GM21447 (cell line): ENCODE data around the gene ZFHX3.

ENCODE experiments used
- ATAC-seq: cut with Tn5 transposase; IDR thresholded peaks from one replicate; pipeline ENCODE4 v1.9.1; 2021; ENCODE audit not compliant: unreplicated experiment

ZFHX3 gene

DNA sequence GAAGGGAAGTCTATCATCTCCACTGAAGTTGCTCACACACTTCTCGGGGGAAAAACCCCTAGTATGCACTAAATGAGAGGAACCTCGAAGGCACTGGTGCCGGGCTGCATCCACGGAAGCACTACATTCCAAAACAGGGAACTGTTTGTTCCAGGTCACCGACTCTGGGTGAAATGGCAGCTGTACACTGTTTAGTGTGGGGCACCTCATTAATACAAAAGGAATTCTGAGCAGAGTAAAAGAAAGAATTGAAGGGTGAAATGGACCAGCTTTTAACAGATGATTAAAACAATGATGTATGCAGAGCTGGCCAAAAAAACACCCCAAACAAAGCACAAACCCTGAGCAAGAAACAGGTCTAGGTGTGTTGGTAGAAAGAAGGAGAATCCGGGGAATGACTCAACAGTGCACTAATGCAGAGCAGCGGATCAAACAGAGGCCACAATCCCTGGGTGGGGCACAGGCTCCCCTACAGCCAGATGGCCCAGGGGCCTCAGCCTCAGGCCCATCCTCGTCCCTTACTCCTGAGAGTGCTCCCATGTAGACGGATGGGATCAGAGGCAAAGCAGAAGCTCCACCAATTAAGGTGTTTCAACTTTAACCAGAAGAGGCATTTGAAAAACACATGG is 161.5 kb downstream of the ZFHX3 start:
- no peak for ATAC-seq

DNA sequence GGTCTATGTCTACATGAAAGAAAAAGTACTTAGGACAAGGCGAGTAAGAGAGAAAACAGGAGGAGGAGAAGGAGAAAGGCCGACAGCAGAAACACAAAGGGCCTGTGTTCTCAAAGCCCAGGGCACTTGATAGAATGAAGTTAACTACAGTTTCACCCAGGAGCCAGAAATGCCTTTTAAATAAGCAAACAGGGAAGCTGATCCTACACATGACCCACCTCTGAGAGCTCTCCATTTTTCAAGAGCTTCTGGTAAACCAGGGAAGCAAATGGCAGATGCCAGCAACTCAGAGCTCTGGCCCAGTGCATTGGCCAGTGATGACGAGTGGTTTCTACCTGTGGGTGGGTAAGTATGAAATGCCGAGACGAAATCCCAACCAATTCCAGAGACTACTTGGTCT is 163.4 kb downstream of the ZFHX3 start:
- ATAC-seq, result no peak

DNA sequence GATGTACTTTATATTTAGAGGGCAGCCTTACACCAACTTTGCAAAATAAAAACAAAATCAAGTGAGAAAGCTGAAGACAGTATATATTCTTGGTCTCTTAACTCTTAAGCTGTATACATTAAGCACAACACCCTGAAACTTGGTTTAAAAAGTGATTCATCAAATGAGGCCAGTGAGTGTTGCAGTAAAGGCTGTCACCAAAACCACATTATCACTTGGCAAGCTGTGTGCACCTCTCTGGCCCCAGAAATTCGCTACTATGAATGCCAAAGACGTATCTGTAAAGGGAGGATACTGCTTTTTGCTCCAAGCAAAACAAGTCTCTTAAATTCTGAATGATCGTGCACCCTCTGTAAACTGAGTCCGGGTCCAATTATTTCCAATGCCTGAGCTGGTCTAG is 163.9 kb downstream of the ZFHX3 start:
- ATAC-seq, result no peak

DNA sequence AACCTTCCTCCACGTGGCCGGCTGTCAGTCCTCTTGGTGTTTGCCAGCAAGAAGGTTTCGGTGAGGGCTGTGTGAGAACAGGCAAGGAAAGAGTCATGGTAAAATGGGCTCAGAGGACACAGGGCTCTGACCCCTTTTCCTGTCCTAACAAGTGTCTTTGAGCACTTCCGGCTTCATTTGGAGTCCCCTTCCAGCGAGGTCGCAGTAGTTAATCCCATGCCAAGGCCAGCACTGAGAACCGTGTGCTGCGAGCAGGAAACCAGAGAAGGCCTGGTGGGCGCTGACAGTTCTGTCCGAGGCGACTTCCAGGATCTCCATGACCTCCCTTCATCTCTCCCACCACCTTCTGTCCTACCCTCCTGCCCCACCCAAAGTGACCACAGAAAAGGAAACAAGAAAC is 168.1 kb downstream of the ZFHX3 start:
- no peak for ATAC-seq

DNA sequence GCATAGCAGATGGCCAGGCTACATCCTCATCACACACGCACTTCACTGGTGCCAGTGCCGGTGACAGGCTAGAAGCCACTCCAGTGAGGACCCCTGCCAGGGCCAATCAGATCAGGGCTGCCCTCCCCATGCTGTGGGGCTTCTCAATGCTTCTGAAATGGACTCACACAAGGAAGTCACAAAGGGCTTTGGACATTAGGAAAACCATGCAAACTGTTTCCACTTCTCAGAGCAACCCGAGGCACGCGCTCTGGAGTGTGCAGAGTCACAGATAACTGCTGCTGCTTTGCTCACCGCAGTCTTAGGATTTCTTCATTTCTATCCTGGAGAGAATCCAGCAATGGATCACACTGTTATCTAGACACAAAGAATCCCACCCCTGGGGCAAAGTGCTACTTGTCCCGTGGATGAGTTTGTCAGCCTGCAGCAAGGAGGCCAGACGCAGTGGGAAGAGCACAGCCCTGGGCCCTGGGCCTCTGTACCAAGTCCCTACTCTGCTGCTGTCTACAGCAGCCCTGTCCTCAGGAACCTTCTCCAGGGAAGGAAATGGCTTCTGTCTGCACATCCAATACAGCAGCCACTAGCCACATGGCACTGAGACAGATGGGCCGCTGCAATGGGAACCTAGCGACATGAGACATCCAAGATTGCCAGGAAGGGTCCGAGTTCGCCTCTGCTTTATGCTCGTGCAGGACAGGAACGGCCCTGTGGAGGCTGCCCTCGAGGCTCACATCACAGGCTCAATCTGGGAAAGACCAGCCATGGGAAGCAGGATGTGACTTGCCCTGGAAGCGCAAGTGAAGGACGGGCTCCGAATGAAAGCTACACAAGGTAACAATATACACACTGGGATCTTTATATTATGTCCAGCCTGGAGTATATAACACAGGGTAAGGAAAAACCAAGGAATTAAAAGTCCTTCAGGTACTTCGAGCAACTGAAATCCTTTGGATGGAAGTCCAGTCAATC is 169.3 kb downstream of the ZFHX3 start:
- no peak for ATAC-seq

DNA sequence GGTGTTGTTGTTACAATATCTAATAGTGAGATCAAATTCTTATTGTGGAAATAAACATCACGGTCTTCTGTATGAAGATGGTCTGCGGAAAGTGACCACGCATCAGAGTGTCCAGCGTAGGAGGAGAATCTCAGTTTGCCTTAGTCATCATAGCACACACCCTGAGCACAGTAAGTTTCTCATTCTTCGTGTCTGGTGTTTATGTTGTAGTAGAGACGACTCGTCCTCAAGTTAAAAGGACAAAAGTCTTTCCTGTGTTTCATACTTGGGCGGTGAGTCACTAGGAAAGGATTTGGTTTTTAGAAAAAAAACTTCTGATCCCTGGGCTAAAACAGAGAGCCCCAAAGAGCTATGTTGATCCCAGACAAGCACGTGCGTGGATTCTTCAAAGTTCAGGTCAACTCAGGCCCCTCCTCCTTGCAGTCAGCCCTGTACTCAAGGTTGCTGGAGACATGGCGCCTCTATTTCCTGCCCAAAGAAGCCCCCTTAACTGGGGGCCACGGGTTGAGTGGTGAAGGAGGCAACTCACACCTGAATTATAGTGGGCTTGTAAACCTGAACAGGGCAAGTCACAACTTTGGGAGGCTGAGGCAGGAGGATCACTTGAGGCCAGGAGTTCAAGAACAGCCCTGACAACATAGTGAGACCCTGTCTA is 170.4 kb downstream of the ZFHX3 start:
- ATAC-seq, result no peak

DNA sequence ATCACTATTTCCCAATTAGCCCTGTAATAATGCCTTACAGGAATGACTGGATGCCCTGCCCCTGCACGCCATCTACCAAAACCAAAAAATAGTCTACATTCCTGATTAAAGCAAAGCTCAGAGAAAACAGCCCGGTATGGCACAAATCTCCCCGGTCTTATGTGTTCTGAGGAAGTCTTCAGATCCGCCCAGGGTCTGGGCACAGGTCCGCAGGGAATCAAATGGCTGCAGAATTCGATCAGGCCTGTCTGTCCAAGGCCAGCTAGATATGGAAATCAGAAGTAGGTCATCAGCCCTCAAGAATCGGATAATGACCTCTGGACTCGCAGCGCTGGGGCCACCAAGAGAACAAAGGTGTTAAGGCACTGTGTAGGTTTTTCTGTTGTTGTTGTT is 171.0 kb downstream of the ZFHX3 start:
- ATAC-seq, result no peak

DNA sequence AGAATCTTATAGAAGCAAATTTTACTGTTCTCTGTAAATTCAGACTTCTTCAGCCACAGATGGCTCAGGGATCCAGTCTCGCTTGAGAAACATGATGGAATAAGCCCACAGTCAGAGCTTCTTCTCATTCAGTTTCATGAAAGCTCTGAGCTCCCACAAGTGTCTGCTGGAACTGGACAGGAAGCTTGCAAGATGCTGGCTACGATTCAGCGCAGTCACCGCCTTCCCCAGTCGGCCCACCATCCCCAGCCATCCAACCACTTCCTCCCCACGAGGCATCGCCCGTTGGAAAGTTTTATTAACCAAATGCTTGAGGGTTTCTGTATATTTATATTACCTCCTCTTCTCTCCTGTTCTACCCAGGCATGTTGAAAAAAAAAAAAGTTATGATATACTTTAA is 171.7 kb downstream of the ZFHX3 start:
- ATAC-seq, result no peak

DNA sequence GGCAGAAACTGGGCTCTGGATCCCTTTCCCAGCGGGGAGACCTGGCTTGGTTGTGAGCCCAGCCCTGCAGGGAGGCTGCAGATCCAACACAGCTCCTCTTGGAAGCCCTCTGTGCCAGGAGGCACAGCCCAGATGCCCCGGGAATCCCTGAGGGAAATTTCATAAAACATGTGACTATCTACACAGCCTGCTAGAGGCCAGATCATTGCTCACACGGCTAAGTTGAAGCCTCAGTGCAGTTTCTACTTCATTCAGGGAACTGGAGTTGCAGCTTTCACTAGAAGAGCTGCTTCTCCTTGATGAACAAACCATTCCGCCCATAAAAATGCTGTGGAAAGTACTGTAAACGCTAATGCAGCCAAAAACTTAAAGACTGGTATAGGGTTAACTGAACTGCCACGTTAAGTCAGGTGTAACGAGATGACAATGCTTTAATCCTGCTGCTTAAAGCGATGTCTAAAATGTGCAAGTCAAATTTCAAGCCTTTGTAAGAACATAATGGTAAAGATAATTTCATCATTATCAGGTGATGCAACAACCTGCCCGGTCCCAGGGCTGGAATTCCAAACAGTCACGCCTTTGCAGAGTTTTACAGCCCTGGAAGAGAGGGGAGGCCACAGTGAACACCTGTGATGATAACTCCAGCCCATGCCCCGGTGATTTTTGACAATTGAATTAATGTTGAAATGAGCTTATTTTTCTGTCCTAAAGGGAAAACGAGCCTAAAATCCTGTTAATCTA is 172.5 kb downstream of the ZFHX3 start:
- no peak for ATAC-seq

DNA sequence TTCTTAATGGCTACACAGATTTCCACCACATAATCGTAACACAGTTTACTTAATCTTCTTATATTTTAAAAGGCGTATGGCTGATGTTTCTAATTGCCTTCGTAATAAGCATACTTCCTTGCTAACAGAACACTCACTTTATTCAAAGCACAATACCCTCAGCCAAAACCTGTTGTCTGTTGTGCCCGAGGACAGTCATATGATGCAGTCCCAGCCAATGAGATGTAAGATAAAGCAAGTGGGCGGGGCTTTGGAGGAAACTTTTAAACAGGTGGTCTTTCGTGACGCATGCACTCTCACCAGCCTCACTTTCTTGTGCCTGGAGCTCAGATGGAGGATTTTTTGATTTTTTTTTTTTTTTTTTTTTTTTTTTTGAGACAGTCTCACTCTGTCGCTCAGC is 174.1 kb downstream of the ZFHX3 start:
- no peak for ATAC-seq

DNA sequence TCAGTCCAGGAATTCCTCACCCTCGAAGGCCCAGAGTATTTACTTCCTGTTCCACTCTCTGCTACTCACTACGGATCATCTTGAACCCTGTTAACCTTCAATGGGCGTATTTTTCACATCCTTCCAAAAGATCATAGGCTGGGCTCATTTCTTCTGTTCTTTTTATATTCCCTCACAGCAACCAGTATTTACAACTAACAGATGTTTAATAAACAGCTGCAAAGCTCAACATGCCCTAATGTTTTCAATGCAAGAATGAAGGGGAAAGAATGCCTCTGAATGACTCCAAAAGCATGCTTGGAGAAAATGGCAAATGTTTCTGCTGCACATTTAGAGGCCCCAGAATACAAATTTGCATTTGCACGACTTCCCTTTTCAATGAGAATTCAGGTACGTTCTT is 174.9 kb downstream of the ZFHX3 start:
- ATAC-seq, result no peak

DNA sequence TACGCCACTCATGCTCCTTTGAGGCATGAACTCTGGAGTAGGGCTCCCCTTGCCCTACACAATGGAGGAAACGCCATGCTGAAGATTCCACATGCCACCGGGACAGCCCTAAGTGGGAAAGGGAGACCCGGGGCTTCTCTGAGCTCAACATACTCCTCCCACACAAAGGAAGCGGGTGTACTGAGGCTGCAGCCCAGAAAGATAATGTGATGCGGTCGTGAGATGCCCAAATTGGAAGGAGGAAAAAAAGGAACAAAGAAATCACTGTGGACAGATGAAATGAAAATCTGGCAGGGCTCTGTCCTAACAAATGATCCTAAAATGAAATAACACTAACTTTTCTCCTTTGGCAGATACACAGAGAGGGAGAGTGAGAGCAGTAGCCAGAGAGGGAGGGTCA is 182.1 kb downstream of the ZFHX3 start:
- no peak for ATAC-seq

DNA sequence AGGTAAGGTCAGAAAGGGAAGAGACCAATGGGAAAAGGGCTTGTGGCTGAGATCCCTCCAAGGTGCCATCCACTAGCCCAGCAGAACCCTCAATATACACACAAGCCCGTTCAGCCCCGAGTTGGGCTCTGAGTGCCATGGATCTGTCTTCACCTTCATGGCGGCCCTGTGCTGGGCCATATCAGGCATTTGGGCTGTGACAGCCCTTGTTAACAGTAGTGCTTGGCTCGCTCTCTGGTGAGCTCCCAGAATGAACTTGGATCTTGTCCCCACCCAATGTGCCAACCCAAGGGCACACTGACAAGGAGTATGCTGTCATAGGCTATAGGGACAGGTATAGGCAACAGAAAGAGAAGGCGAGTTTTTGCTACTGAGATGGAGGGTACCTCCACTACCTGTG is 182.7 kb downstream of the ZFHX3 start:
- no peak for ATAC-seq

DNA sequence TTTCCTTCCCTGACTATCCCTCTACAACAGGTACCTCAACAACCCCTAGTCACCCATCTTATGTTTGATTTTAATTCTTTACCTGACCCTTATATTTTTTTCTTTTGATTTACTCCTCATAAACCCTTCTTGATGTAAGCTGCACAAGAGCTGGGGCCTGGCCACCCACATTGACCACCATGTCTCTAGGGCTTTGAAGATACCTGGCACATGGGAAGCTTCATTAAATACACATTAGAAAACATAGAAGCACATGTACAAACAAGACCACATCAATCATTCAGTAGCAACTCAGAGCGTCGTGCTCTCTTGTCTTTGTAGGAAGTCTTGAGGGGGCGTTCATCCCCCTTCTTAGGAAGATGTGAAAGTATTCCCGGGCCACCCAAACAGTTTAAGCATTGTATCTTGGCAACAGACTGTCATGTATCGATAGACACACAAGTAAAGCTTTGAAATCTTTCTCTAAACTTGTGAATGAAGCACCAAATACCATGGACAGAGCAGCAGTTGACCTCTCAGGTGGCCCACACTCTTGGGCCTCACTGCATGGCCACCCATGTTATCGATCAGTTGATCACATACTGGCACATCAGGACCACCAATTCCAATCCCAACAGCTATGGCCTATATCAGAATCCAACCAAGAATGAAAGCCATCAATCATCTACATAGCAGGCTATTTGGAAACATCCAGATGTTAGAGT is 183.6 kb downstream of the ZFHX3 start:
- ATAC-seq, result no peak

DNA sequence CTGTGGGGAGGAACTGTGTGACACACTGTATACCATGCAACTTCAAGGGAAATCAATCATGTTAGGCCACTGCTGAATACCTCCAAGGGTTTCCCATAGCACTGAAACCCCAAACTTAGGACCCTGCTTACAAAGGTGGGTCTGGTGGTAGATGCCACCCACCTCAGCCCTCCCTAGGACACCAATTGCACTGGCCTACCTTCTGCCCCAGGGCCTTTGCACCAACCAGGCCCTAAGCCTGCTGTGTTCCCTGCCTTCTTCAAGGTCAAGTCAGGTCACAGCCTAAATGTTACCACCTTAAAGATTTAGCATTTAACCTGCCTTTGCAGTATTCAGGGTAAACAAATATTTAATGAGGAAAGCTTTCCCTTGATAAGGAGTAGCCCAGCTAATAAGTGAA is 185.8 kb downstream of the ZFHX3 start:
- ATAC-seq, result no peak

DNA sequence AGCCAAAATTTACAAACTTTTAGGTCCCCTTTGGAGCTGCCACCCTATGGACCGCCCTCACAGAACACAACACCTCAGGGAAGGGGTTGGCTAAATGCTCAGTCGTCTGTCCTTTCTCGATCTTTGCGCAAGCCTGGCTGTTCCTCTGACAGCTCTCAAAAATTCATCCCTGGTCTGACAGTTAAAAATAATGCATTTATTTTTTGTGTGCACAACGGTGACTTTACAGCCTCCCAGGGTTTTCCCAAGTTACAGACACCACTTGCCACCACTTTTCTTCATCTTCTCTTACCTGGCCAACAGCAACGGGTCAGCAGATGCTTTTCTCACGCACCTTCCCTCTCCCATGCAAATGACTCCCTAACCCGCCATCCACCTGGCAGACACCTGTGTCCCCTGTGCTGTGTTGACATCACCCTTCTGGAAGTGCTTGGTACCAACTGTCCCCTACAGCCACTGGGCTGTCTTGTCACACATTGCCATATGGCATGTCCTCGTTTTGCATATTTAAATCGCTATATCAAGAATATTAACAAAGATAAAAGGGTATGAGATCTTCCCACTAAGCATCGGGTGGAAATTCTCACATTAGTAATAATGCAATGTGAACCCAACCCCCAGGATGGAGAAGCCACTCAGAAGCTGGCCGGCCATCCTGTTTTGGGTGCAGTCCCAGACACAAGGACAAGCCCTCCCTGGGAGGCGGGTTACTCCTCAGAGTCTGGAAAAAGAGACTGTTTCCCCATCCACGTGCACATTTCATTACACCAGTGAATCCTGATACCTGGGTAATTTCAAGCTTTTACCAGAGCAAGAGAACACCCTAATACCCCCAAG is 187.0 kb downstream of the ZFHX3 start:
- no peak for ATAC-seq

DNA sequence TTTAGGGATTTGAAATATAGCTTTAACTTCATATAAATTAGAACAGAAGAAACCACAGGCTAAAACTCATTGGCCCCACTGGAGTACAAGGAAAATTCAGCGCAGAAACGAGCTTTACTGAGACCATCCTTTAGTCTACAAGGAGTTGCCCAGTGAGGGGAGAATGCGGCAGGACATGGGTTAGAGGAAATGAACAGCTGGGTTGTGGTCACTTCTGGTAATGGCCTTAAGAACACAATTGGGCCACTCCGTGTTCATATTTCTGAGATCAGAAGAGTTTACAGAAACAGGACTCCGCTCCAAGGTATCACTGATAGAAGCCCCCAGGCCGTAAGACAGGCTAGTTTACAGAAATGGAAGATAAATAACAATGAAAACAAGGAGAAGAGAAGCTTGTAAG is 188.3 kb downstream of the ZFHX3 start:
- ATAC-seq, result no peak

DNA sequence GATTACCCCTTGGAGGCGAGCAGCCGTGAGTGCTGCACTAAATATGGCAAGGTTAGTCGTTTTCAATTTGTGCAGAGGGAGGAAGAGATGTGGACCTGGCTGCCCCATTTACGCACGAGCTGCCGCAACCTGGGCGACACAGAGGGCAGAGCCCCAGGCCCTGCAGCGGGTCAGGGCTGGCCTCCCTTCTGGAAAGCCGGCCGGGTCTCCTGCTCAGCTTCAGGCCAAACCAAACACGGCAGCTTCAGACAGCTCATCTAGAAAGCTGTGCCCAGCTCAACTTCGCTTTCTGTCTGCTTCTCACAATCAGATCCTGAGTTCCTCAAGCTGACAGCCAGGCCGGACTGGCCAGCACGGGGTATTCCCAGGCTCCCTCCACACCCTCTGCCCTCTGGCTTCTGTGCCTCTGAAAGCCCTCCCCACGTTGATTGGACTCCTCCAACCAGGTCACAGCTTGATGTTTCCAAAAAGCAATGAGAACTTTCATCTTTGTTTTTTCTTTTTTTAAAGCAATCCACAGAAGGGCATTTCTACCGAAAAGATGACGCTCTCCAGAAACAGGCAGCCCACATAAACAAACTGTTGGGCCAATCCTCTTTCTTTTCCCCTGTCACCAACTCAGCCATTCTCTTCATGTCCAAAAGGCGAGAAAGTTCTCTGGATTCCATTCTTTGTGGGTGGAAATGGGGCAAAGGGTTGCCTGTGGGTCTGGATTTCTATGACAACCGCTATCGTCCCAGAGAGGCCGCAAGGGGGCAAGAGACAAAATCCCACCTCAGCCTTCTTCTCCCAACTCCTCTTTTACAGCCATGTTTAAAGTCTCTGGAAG is 189.0 kb downstream of the ZFHX3 start:
- ATAC-seq, result no peak
